Activated CD4-positive, alpha-beta T cell treated with anti-CD3 and anti-CD28 coated beads, Interleukin-2, amount 50 U/mL, for 24 hours (primary cell): ENCODE results near the gene SORBS1.

Experiments
- DNase-seq, 2 donors: peaks; one replicate each; pipeline ENCODE4 v3.0.0-alpha.2; 2020; ENCODE audit warnings: low read depth in 1 of 2, low spot score in 1 of 2

SORBS1 gene

DNA sequence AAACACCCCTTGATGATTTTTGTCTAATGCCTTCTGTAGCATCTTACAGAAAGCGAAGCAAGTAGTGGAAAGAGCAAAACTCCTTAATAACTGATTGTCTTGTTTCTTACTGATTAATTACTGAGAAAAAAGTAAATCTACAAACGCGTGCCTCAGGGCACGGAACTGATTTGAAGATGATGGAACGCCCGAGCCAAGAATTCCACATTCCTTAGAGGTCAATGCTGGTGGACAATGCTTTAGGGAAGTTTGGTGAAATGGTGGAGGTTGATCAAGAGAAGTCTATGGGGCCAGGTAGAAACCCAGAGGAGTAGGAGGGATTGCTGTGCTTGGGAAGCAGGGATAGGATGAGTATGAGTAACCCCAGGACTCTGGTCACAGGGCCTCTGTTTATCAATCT is 5.0 kb upstream of the SORBS1 start:
- DNase-seq: no peak

DNA sequence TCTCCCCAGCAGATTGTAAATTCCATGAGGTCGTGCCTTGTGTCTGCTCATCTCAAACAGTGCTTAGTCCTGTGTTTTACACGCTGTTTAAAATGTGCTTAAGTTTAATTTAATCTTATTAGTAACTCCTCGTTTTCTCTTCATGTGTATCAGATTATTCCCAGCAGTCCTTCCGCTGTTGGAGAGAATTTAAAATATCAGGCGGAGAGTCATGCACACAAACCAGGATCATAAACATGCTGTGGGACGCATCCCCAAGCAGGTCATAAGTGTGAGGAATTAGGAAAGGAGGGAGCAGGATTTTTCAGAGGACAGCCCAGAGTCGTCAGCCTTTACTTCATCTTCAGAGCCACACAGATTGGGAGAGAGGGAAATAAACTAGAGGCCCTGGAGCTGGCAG is 4.2 kb upstream of the SORBS1 start:
- no peak for DNase-seq

DNA sequence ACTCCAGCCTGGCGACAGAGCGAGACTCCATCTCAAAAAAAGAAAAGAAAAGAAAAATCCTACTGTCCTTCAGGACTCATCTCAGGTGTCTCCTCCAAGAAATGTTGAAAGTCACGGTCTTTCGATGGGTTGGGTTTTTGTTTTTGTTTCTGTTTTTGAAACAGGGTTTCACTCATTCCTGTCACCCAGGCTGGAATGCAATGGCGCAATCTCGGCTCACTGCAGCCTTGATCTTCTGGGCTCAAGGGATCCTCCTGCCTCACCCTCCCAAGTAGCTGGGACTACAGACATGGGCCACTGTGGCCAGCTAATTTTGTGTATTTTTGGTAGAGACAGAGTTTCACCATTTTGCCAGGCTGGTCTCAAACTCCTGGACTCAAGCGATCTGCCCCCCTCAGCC is 3.1 kb upstream of the SORBS1 start:
- no peak for DNase-seq

DNA sequence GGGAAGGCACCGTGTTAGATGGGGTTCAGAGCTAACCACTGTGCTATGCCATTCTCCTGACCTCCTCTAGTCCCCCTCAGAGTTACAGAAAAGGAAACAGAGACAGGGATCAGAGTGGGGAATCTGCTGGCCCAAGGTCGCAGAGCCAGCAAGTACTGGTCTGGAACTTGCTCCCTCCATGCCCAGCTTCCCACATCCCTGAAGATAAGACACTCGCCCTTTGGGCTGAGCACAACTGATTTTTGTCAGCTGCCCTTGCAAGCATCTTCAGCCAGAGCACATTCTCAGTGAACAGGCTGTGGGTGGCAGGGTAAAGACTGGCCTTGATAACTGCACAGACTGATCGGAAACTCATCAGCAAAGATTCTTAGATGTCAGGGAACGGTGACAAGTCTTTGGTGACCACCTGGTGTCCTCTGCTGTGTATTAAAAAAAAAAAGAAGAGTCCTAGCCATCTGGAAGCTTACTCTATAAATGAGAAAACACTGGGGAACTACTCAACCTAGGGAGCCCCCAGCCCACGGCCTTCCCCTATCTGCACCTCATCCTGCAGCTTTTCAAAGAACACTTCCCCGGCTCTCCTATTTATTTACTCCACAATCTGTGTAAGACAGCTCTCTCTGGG is 1.3 kb upstream of the SORBS1 start:
- DNase-seq: no peak

DNA sequence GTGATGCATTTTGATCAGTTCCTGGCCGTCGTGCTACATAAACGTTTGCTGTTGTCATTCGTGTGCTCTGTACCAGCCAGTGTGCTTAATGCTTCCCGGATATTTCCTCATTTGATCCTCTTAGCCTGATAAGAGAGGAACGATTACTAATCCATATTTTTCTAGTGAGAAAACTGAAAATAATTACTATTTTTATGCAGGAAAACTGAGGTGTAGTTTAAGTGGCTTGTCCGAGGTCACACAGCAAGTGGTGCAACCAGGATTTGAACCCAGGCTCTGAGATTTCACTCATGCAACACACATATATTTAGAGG is 650 bp upstream of the SORBS1 start:
- no peak for DNase-seq

DNA sequence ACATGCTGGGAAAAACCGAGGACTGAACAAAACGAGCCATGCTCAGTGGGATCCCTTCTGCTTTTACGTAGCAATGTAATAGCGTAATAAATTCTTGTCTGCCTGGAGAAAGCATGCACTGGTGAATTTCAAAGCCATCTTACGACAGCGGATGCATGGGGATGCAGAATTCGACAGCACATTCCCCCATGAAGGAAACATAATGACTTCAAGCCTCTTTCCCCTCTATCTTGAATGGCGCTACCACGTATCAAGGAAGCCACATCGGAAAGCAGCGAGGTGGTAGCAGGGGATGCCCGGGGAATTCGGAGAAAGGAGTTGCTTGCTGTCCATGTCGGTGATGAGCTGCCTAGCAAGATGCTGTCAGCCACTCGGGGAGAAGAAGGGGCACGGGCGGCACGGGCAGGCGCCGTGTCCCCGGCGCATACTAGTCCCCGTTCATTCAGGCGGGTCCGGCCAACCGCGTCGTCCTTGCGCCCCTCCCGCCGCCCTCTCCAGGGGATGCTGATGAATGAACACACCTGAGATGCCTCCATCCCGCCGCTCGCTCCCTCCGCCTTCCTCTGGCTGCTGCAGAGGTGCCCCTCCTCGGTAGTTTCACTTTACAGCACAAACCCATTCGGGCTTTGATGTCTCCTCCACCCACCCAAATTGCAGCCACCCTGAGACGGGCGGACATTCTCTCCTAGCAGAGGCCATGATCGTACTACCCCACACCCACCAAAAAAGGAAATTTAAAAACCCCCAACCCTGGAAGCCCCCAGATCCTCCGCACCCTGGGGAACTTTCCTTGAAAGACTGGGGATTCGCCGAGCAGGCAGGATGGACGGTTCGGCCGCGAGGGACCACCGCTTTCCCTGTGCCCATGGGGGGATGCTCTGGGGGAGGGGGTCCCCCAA is 644 bp downstream of the SORBS1 start:
- peak in 1 of 2 donors; percentile 4 for DNase-seq

DNA sequence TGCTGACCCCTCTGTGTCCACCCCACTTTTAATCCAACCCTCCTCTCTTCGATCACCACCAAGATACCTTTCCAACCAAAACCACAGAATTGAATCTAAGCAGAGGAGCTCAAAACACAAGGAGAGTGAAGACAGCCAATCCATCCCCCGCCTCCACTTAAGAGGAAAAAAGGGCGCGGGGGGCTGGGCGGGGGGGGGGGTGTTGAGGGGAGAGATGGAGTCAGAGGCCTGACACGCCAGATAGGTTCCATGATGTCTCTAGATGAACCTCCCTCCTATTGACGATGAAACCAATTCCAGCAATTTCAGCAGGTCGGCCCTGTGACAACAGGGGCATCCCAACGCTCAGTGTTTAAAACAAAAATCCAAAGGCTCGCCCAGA is 1.3 kb downstream of the SORBS1 start:
- DNase-seq: no peak

DNA sequence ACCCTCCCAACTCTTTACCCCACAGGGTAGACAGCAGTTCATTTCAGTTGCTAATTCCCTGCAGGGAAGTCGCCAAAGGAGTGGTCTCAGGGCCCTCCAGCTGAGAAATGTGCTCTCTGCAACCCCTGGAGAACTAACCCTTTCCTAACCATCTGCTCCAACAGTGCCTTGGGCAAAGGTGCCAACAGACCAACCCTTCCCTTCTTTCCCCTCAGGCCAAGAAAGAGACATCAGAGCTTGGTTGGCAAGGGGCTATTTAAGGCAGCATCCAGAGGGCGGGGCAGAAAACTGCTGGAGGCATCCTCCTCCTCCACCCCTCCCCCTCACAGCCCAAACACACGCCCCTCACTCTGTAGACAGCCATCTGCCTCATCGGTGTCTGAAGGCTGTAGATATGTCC is 1.7 kb downstream of the SORBS1 start:
- DNase-seq: no peak

DNA sequence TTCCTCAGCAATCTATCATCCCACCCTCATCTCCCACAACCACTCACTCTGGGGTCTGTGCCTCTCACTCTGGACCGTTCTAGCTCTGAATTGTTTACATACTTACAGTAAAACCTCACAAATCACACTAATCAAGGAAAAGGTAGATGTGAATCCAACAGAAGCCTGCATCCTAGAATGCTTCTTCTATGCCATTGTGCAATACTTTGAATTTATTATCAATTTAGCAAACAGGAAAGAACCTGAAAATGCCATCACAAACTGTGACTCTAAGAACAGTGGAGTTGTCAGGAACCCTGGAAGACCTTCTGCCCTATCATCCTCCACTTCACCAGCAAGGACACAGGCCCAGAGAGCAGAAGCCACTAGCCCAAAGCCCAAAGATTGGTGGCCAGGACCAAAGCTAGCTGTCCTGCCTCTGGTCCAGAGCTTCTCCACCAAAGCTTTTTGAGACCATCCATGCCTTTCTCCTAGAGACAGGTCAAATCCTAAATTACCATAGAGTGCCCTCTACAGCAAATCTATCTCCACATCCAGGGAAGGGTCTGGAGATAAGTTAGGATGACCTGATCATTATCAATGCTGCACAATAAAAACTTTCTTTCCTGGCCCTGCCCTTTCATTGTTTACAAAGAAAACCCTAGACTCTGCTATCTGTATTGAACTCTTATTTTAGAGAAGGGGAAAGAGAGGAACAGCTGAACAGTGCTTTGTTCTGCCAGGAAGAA is 2.4 kb downstream of the SORBS1 start:
- DNase-seq: no peak

DNA sequence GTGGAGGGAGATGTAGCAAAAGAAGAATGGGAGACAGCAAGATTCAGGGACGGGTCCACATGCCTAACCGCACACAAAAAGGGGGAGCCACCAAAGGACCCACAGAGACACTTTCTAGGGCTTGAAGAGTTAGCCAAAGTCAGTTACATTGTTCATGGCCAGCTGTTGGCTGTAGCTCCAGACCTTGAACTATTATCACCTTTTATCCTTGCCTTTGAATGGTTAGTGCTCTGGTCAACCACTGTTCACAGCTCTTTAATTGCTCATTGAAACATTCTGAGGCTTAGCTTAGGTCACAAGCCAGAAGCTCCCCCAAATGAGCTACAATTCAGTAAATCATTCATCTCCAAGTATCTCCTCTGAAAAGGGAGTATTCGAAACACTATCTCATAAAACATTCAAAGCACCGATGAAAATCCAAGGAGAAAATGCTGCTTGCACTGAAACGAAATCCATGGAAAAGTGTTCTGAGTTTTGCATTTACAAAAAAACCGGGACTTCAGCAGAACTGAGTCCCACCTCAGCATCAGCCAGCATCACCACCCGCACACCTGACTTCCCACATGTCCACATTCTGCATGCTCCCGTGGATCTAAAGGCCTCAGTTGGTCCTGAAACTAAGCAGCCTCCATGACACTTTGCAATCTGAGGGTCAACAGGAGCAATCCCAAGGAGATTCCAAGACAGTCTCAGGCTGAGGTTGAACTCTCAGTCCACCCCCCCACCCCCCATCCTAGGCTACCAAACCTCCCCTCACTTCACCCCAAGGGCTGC is 4.0 kb downstream of the SORBS1 start:
- DNase-seq: no peak

DNA sequence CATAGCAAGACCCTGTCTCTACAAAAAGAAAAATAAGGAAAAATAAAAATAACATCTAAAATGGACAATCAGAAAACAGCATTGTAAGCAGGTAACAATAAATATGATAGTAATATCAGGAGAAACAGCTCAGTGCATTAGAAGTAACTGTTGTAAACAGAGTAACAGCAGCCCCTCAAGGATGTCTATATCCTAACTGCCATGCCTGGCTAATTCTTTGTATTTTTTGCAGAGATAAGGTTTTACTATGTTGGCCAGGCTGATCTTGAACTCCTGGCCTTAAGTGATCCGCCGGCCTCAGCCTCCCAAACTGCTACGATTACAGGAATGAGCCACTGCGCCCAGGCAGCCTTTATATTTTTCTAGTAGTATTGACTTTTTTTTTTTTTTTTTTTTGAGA is 7.5 kb downstream of the SORBS1 start:
- DNase-seq: no peak

DNA sequence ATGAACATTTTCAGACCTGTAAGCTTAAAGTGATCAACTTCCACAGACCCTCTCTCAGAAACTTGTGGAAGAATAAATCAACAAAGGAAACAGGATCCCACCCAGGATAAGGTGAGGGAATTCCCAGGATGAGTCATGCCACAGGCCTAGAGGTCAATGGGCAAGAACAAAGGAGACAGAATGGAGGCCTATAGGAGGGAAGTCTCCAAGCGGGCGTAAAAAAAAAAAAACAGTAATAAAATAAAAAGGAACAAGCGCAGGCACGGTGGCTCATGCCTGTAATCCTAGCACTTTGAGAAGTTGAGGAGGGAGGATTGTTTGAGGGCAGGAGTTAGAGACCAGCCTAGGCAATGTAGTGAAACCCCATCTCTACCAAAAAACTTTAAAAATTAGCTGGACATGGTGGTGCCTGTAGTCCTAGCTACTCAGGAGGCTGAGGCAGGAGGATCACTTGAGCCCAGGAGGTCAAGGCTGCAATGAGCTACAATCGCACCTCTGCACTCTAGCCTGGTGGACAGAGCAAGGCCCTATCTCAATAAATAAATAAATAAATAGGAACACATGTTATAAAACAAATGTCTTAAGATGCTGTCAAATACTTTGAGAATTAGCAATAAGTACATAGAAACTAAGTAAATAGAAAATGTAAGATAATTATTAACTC is 8.4 kb downstream of the SORBS1 start:
- DNase-seq: no peak

DNA sequence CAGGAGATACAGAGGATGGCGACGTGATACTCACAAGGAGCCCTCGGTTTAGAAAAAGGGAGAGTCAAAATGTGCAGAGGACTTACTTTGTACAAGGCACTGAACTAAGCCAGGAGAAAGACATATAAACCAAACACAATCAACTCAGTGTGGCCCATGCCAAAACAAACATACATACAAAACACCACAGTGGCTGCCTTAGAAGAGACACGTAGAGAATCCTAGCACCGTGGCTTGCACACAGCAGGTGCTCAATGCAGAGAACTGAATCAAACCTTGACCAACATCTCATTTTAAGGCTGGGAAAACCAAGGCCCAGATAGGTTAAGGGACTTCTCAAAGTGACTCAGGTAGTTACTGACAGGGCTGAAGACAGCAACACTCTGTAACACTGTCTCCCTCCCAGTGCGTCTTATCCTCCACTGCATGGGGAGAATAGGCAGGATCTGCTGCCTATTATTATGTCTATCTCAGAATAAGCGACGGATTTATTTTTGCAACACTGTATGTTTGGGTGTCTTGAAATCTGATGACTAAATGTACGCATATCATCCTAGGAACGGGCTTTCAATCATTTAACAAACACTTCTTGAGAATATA is 11.0 kb downstream of the SORBS1 start:
- no peak for DNase-seq

DNA sequence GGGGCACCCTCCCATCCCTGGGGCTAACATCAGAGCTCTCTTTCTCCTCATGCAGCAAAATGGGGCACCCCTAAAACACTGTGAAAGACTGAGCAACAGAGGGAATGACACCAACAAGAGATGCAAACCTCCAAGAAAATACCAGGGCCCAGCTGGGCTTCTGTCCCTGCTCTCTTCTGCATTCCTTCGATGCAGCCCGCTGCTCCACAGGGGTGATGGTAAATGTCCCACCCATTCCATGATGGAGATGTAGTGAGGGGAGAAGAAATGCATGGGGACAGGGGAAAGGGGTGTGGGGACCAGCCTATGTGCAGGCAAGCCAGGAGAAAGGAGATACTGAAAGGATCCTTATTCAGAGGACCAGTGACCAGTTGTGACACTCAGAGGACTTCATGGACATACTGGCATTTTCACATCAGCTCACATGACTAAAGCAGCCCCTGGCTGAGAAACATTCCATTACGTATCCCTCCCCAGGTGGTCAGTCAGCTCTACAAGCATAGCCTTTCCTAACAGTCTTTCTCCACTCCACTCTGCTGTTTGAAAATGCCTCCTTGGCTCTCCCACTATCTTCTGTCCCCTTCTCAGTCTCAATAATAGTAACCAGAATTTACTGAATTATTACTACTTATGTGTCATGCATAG is 13.3 kb downstream of the SORBS1 start:
- no peak for DNase-seq

DNA sequence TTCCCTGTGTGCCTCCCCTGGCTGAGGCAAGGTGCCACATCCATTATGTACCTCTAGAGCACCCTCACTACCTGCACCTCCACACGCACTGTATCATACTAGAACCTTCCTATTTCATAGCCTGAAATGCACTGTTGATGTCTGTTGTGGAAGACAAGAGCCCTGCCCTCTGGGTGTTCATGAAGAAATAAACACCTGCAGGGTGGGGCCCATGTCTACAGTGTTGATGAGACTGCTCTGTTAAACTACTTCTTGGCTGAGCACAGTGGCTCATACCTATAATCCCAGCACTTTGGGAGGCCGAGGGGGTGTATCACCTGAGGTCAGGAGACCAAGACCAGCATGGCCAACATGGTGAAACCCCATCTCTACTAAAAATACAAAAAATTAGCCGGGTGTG is 14.0 kb downstream of the SORBS1 start:
- no peak for DNase-seq

DNA sequence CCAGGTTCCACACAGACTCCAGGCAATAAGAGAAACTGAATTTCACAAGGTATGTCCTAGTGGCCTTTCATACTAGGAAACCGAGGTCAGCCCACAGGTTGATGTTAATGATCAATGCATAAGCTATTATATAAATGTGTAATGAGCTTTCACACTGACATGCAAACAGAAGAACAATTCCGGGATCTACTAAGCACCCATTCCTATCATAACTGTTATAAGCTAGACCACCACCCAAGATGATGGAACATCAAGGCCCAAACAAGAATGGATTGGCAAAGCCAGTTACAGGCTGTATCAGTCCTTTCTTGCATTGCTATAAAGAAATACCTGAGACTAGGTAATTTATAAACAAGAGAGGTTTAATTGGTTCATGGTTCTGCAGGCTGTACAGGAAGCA is 15.2 kb downstream of the SORBS1 start:
- no peak for DNase-seq

DNA sequence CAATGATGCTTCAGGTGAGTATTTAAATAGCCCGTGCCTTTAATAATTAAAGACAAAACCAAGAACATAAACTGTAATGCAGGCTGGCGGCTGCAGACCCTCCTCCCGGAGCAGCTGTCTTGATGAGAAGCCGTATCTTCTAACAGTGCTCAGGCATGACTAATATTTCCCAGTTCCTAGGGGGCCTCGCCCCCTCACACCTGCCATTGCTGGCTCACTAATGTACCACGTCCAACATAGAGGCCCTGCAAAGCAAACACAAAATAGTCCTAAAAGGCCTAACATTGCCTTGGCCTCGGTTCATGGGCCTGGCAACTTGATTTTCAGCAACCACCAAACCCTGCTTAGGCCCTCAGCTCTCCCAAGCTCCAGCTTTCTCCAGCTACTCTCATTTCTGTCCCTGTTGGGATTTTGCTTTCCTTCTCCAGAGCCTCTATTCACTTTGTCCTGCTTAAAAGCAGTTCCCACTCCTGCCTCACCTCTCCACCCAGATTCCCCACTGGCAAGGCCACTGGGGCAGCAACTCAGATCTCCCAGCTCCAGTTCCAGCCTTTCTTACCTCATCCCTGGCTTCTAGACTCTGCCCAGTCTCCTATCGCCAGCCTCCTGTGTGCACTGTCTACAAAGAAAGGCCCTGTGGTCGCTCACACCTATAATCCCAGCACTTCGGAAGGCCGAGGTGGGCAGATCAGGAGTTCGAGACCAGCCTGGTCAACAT is 16.2 kb downstream of the SORBS1 start:
- no peak for DNase-seq

DNA sequence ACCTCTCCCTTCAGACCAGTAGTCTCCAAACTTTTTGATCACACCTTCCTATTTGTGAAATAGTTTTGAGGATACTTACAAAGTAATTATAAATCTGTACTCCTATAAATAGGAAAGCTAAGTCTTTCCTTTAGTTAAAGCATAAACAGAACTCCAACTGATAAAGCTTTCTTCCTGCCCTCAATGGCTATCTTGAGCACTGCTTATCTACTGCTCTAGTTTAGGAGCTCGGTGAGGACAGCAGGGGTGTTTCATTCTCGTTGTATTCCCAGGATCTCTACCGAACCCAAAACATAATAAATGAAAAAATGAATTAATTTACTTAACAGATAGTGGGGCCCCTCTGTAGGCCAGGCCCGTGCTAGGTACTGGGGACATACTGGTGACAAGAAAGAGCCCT is 17.7 kb downstream of the SORBS1 start:
- no peak for DNase-seq

DNA sequence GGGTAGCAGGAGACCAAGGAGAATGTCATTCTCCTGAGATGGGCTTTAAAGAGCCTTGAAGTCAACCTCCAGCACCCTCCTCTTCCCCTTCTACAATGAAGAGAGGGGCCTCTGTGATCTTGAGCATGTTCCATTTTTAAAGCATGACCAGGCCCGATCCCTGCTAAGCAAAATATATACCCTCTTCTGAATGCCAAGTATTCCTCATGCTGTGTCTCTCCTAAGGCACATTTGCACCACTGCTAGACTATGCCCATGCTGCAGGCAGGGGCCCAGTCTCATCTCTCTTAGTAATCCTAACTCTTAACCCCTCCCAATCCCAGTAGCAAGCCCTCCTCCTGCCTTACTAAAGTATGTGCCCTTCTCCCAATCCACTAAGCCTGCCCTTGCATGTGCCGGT is 18.4 kb downstream of the SORBS1 start:
- DNase-seq: no peak

DNA sequence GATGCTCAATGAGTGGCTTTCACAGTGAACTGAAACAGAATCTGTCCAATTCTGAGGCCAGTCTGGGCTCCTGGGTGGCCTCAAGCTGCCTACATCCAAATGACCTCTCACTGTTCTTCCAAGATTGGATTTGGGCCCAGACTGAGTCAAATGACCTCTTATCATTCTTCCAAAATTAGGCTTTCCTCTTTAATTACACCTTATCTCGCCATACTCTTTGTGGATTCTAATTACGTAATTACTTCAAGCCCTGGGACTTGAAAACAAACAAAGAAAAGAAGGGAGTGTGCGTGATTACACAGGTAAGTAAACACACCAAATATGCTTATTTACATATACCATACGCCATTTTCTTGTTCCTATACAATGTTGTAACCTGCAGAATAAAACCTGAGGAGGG is 18.8 kb downstream of the SORBS1 start:
- DNase-seq: no peak
